SK-N-SH treated with all-trans-retinoic acid at 6 μM for 48 hours (cell line): ENCODE results near the gene ARF1.

ENCODE experiments used
- BACH2 ChIP-seq: fragments of 250-450 bp; sonication (Bioruptor Pico); IDR thresholded peaks from 2 replicates; pipeline ENCODE4 v1.9.0; 2021; ENCODE audit warnings: mild to moderate bottlenecking, borderline replicate concordance
- PATZ1 ChIP-seq: fragments of 250-450 bp; sonication (Bioruptor Pico); IDR thresholded peaks from 2 replicates; pipeline ENCODE4 v1.8.0; 2020; ENCODE audit warnings: mild to moderate bottlenecking, moderate library complexity, borderline replicate concordance

GRCh38 chr1:228120351-228120750 is 37.8 kb downstream of the ARF1 start:
- TF ChIP-seq BACH2 (CRISPR knock-in tag) (no peak), PATZ1 (CRISPR knock-in tag) (no peak)
